PC-3 (cell line): ENCODE measurements around the gene SEMA4G. TPM values are rescaled to one million over a fixed set of nuclear protein-coding genes. Genes with fewer than 3 reads are reported as not detected.

Experiments used
- ATAC-seq: fragments of 200-7000 bp; cut with Tn5 transposase; 2 replicates; pipeline ENCODE4 v1.9.1; 2020; ENCODE audit warnings: mild to moderate bottlenecking, moderate library complexity
- BruUV-seq: library from RNA; stranded (reverse); fragments of 400-500 nt; replicated peaks from 2 replicates; lab custom pipeline; 2021; lab: Mats Ljungman, UMichigan
- CTCF ChIA-PET: fragments of 300-600 bp; sonication (Branson Sonifier 250); formaldehyde crosslinking; loops from one replicate; lab custom pipeline; 2022; ENCODE audit warnings: antibody characterized with exemption; lab: Charles Lee
- POLR2A ChIA-PET: fragments of 300-600 bp; sonication (Branson Sonifier 250); formaldehyde crosslinking; loops from one replicate; lab custom pipeline; 2022; ENCODE audit warnings: antibody characterized with exemption; ENCODE audit not compliant: unreplicated experiment; lab: Charles Lee
- DNase-seq: peaks from one replicate; pipeline ENCODE4 v3.0.0-alpha.2; 2015
- H2AFZ ChIP-seq: fragments of 300-600 bp; sonication (generic); 2 replicates; pipeline ENCODE4 v1.6.0; 2016; ENCODE audit warnings: antibody characterized with exemption, low read length
- H3F3A ChIP-seq: fragments of 300-600 bp; sonication (generic); one replicate; pipeline ENCODE4 v1.6.0; 2017; ENCODE audit warnings: antibody characterized with exemption, low read length, control low read depth, mild to moderate bottlenecking; ENCODE audit not compliant: unreplicated experiment
- H3K27ac ChIP-seq: fragments of 300-600 bp; sonication (generic); 2 replicates; pipeline ENCODE4 v1.5.1; 2016; ENCODE audit warnings: mild to moderate bottlenecking, low read length
- H3K27me3 ChIP-seq: fragments of 300-600 bp; sonication (generic); 2 replicates; pipeline ENCODE4 v1.6.1; 2016; ENCODE audit warnings: low read length, mixed read lengths
- H3K36me3 ChIP-seq: fragments of 300-600 bp; sonication (generic); 2 replicates; pipeline ENCODE4 v1.6.1; 2016; ENCODE audit warnings: low read depth, mixed run types, low read length, mixed read lengths
- H3K4me1 ChIP-seq: fragments of 300-600 bp; sonication (generic); 2 replicates; pipeline ENCODE4 v1.5.1; 2016; ENCODE audit warnings: low read length; ENCODE audit not compliant: insufficient read depth
- H3K4me2 ChIP-seq: fragments of 300-600 bp; sonication (generic); 2 replicates; pipeline ENCODE4 v1.6.0; 2016; ENCODE audit warnings: low read length
- H3K4me3 ChIP-seq: fragments of 300-600 bp; sonication (generic); 2 replicates; pipeline ENCODE4 v1.5.1; 2016; ENCODE audit warnings: mild to moderate bottlenecking, low read length, mixed read lengths
- H3K79me2 ChIP-seq: fragments of 300-600 bp; sonication (generic); 2 replicates; pipeline ENCODE4 v1.6.1; 2017; ENCODE audit warnings: low read length, mixed read lengths
- H3K9ac ChIP-seq: fragments of 300-600 bp; sonication (generic); 2 replicates; pipeline ENCODE4 v1.6.0; 2016; ENCODE audit warnings: mild to moderate bottlenecking, low read length
- H3K9me2 ChIP-seq: fragments of 300-600 bp; sonication (generic); replicated peaks from 2 replicates; pipeline ENCODE4 v1.6.1; 2016; ENCODE audit warnings: mixed run types, low read length, mixed read lengths
- H3K9me3 ChIP-seq: fragments of 300-600 bp; sonication (generic); 2 replicates; pipeline ENCODE4 v1.6.1; 2016; ENCODE audit warnings: low read length, mixed read lengths
- H4K20me1 ChIP-seq: fragments of 300-600 bp; sonication (generic); 2 replicates; pipeline ENCODE4 v1.6.1; 2016; ENCODE audit warnings: low read length, mixed read lengths
- EZH2 ChIP-seq: fragments of 300-600 bp; sonication (generic); IDR thresholded peaks from one replicate; pipeline ENCODE4 v1.6.1; 2017; ENCODE audit warnings: antibody characterized with exemption, mild to moderate bottlenecking, low read length; ENCODE audit not compliant: unreplicated experiment
- EZH2phosphoT487 ChIP-seq: fragments of 300-600 bp; sonication (generic); IDR thresholded peaks from 2 replicates; pipeline ENCODE4 v1.6.1; 2018; ENCODE audit warnings: mild to moderate bottlenecking, antibody characterized with exemption, low read length, borderline replicate concordance
- intact Hi-C: fragments of 100-400 bp; cut with micrococcal nuclease; formaldehyde crosslinking; loops from 2 replicates; pipeline ENCODE4 v1.9.0; 2023
- total RNA-seq: library from RNA; depleted of rRNA; stranded (reverse); fragments of >200 nt; gene quantifications from 2 replicates; pipeline ENCODE4 v1.2.3, GENCODE V29; 2014
- TF ChIP-seq, protein P1 (sequence below): fragments of 300-600 bp; sonication (generic); conservative IDR thresholded peaks from 2 replicates; pipeline ENCODE4 v1.5.1; 2017; ENCODE audit warnings: antibody characterized with exemption, low read depth, mild to moderate bottlenecking, low read length

Gene SEMA4G
- total RNA-seq, 1 experiment from 2014 or later: 2.6 TPM

DNA sequence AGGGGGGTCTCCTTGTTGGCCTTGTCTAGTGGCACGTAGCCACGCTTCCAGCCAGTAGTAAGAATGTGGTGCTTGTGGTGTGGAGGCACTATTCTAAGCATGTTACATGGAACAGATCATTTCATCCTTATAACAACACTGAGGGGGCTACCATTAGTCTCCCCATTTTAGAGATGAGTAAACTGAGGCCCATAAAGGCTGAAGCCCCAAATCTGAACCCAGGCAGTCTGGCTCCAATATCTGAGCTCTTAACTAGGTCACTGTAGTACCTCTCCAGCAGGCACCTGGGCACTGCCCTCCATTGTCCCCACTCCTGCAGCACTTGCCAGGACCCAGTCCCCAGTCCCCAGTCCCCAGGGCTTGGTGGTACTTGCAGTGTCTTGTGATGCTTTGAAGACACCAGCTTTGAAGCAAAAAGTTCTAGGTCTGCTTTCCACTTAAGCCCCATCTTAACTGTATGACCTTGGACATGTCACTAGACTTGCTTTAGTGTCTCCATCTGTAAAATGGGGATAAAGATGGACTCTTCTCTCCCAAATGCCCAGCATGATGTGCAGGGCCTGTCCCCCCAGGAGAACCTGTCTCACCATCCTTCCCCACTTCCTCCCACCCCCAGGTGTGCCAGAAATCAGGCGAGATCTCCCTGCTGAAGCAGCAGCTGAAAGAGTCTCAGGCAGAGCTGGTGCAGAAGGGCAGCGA, 36.7 kb downstream of the SEMA4G start:
- ChIA-PET CTCF (no interaction called here), POLR2A (no interaction called here)

DNA sequence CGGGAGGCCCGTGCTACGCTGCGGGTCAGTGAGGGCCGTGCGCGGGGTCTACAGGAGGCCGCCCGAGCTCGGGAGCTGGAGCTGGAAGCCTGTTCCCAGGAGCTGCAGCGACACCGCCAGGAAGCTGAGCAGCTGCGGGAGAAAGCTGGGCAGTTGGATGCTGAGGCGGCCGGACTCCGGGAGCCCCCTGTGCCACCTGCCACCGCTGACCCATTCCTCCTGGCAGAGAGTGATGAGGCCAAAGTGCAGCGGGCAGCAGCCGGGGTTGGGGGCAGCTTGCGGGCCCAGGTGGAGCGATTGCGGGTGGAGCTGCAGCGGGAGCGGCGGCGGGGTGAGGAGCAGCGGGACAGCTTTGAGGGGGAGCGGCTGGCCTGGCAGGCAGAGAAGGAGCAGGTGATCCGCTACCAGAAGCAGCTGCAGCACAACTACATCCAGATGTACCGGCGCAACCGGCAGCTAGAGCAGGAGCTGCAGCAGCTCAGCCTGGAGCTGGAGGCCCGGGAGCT, 37.3 kb downstream of the SEMA4G start:
- Histone ChIP-seq H3F3A (no peaks in the 10 kb centered on the region), H4K20me1 (no peaks in the 10 kb centered on the region), H3K9ac (no peak overlapping the region), H2AFZ (no peak overlapping the region), H3K79me2 (peaks cover 9% of the 10 kb centered on the region), H3K27ac (no peak overlapping the region), H3K4me2 (no peak overlapping the region), H3K9me3 (no peaks in the 10 kb centered on the region), H3K36me3 (no peaks in the 10 kb centered on the region), H3K9me2 (no peaks in the 10 kb centered on the region), H3K4me3 (no peak overlapping the region), H3K4me1 (peaks cover 2% of the 10 kb centered on the region; the same call in 1 of the 2 replicates), H3K27me3 (no peaks in the 10 kb centered on the region)
- ATAC-seq (no peak), DNase-seq (no peak)
- no TSS peak for BruUV-seq
- POLR2A ChIA-PET: no interaction called here
- TF ChIP-seq EZH2 (no peak), EZH2phosphoT487 (no peak)
- TF ChIP-seq, protein P1, sequence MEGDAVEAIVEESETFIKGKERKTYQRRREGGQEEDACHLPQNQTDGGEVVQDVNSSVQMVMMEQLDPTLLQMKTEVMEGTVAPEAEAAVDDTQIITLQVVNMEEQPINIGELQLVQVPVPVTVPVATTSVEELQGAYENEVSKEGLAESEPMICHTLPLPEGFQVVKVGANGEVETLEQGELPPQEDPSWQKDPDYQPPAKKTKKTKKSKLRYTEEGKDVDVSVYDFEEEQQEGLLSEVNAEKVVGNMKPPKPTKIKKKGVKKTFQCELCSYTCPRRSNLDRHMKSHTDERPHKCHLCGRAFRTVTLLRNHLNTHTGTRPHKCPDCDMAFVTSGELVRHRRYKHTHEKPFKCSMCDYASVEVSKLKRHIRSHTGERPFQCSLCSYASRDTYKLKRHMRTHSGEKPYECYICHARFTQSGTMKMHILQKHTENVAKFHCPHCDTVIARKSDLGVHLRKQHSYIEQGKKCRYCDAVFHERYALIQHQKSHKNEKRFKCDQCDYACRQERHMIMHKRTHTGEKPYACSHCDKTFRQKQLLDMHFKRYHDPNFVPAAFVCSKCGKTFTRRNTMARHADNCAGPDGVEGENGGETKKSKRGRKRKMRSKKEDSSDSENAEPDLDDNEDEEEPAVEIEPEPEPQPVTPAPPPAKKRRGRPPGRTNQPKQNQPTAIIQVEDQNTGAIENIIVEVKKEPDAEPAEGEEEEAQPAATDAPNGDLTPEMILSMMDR: no peak
- intact Hi-C loops: no loop called here
- CTCF ChIA-PET: no interaction called here

More for the DNA sequence above, 36.7 kb downstream of the SEMA4G start:
- H3K27ac ChIP-seq: no peak overlapping the region
- no peak overlapping the region for H3K9ac ChIP-seq
- H4K20me1 ChIP-seq: no peaks in the 10 kb centered on the region
- intact Hi-C loops: no loop called here
- no peak overlapping the region for H3K4me3 ChIP-seq
- no peak overlapping the region for H3K4me2 ChIP-seq
- H3K27me3 ChIP-seq: no peaks in the 10 kb centered on the region
- H3K4me1 ChIP-seq: peaks cover 8% of the 10 kb centered on the region
- no peak for ATAC-seq
- no TSS peak for BruUV-seq
- H2AFZ ChIP-seq: no peak overlapping the region
- no peak for DNase-seq
- H3K36me3 ChIP-seq: no peaks in the 10 kb centered on the region
- no peaks in the 10 kb centered on the region for H3K9me3 ChIP-seq
- peaks cover 15% of the 10 kb centered on the region for H3K79me2 ChIP-seq
- H3K9me2 ChIP-seq: no peaks in the 10 kb centered on the region
- no peak for TF ChIP-seq EZH2phosphoT487
- TF ChIP-seq, protein P1: no peak
- no peak for TF ChIP-seq EZH2
- H3F3A ChIP-seq: no peaks in the 10 kb centered on the region

DNA sequence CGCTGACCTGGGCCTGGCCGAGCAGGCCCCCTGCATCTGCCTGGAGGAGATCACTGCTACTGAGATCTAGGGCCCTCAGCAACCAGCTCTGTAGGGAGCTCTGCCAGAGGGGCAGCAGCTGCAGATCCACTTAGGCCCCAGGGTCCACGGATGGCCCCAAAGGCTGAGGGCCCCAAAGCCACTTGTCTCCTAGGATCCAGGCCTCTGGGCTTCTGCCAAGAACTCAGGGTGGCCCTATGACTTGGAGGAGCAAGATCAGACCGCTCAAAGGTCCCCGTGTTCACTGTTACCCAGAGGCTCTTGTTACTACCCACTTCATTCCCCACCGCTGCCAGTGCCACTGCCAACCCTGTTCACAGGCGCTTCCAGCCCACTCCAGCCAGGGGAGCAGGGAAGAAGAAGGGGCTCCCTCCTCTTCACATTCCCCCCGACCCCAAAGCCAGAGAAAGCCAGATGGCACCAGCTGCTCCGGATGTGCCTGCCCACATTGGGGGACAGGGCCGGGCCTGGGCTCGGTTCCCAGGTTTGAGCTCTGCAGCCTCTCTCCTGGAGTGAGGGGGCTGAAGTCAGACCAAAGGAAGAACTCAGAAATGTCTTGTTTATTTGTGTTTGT, 37.9 kb downstream of the SEMA4G start:
- ChIA-PET CTCF (no interaction called here), POLR2A (no interaction called here)
- Histone ChIP-seq H3F3A (no peaks in the 10 kb centered on the region), H4K20me1 (no peaks in the 10 kb centered on the region), H3K9me2 (no peaks in the 10 kb centered on the region), H3K9me3 (no peaks in the 10 kb centered on the region), H3K27me3 (no peaks in the 10 kb centered on the region), H3K9ac (no peak overlapping the region), H3K79me2 (peaks cover 3% of the 10 kb centered on the region; the same call in 1 of the 2 replicates), H3K36me3 (no peaks in the 10 kb centered on the region), H3K4me2 (no peak overlapping the region), H2AFZ (no peak overlapping the region), H3K4me3 (no peak overlapping the region), H3K4me1 (peaks cover 3% of the 10 kb centered on the region), H3K27ac (no peak overlapping the region)
- intact Hi-C loops: no loop called here
- no peak for DNase-seq
- no peak for ATAC-seq
- TSS peak; percentile 14 for BruUV-seq
- TF ChIP-seq EZH2 (no peak), EZH2phosphoT487 (no peak)
- TF ChIP-seq, protein P1: no peak
